Liver (tissue), 9 donors: ENCODE data around the gene ITGA8. TPM values are rescaled to one million over a fixed set of nuclear protein-coding genes. Genes with fewer than 3 reads are reported as not detected.

Experiments
- DNase-seq: peaks from one replicate; pipeline ENCODE4 v3.0.0-alpha.2; 2017; ENCODE audit warnings: low spot score
- H3K27ac ChIP-seq, 2 donors: one replicate each; pipeline ENCODE4 v1.7.0; 2013; ENCODE audit warnings: inconsistent platforms in 2 of 2, low read length in 2 of 2, control low read depth in 1 of 2, low read depth in 1 of 2, mild to moderate bottlenecking in 1 of 2
- H3K27me3 ChIP-seq, 4 donors: one replicate each; pipeline versions ENCODE4 v1.6.1 to v1.7.0; 2013; ENCODE audit warnings: low read length in 3 of 4, inconsistent platforms in 1 of 4, mild to moderate bottlenecking in 1 of 4, moderate library complexity in 1 of 4; ENCODE audit not compliant: control insufficient read depth in 4 of 4, insufficient read depth in 4 of 4
- H3K36me3 ChIP-seq, 4 donors: one replicate each; pipeline versions ENCODE4 v1.6.1 to v1.7.0; 2013; ENCODE audit warnings: low read length in 3 of 4, mild to moderate bottlenecking in 3 of 4, low read depth in 1 of 4, moderate library complexity in 1 of 4; ENCODE audit not compliant: control insufficient read depth in 4 of 4, insufficient read depth in 3 of 4
- H3K4me1 ChIP-seq, 4 donors: one replicate each; pipeline versions ENCODE4 v1.6.1 to v1.7.0; 2013; ENCODE audit warnings: low read length in 3 of 4, mild to moderate bottlenecking in 3 of 4, moderate library complexity in 1 of 4; ENCODE audit not compliant: control insufficient read depth in 4 of 4, insufficient read depth in 4 of 4
- H3K4me3 ChIP-seq, 3 donors: one replicate each; pipeline versions ENCODE4 v1.6.1 to v1.7.0; 2013; ENCODE audit warnings: low read length in 3 of 3, control low read depth in 1 of 3, low read depth in 1 of 3, mild to moderate bottlenecking in 1 of 3
- H3K9ac ChIP-seq, 2 donors: one replicate each; pipeline ENCODE4 v1.7.0; 2013; ENCODE audit warnings: low read length in 2 of 2, mild to moderate bottlenecking in 2 of 2, moderate library complexity in 2 of 2, control low read depth in 1 of 2, low read depth in 1 of 2
- H3K9me3 ChIP-seq, 4 donors: one replicate each; pipeline versions ENCODE4 v1.6.1 to v1.7.0; 2013; ENCODE audit warnings: low read length in 3 of 4; ENCODE audit not compliant: control insufficient read depth in 4 of 4
- ATF3 ChIP-seq: IDR thresholded peaks from 2 replicates; pipeline ENCODE4 v1.6.1; 2016; ENCODE audit warnings: antibody characterized with exemption
- CTCF ChIP-seq: fragments of 150-350 bp; IDR thresholded peaks from 2 replicates; pipeline ENCODE4 v1.5.1; 2017; ENCODE audit warnings: improper control_type of control experiment, low read depth, low read length; ENCODE audit not compliant: missing input control
- EGR1 ChIP-seq, 2 donors: IDR thresholded peaks; 2 replicates each; pipeline ENCODE4 v1.6.1; 2016 to 2018; ENCODE audit warnings: antibody characterized with exemption in 2 of 2, low read depth in 2 of 2
- FOXA1 ChIP-seq: IDR thresholded peaks from 2 replicates; pipeline ENCODE4 v1.6.1; 2016; ENCODE audit warnings: antibody characterized with exemption
- FOXA2 ChIP-seq: IDR thresholded peaks from 2 replicates; pipeline ENCODE4 v1.6.1; 2016; ENCODE audit warnings: antibody characterized with exemption
- GABPA ChIP-seq, 2 donors: IDR thresholded peaks in 1 of 2; conservative IDR thresholded peaks in 1 of 2; 2 replicates each; pipeline ENCODE4 v1.6.1; 2016; ENCODE audit warnings: antibody characterized with exemption in 2 of 2, mild to moderate bottlenecking in 1 of 2, moderate library complexity in 1 of 2
- HNF4A ChIP-seq, 2 donors: conservative IDR thresholded peaks; 2 replicates each; pipeline ENCODE4 v1.6.1; 2016; ENCODE audit warnings: antibody characterized with exemption in 2 of 2, mild to moderate bottlenecking in 2 of 2
- HNF4G ChIP-seq: IDR thresholded peaks from 2 replicates; pipeline ENCODE4 v1.6.1; 2016; ENCODE audit warnings: antibody characterized with exemption
- JUND ChIP-seq, 2 donors: IDR thresholded peaks; 2 replicates each; pipeline ENCODE4 v1.6.1; 2016; ENCODE audit warnings: antibody characterized with exemption in 2 of 2
- MAX ChIP-seq: IDR thresholded peaks from 2 replicates; pipeline ENCODE4 v1.6.1; 2016; ENCODE audit warnings: antibody characterized with exemption
- NR2F2 ChIP-seq: IDR thresholded peaks from 2 replicates; pipeline ENCODE4 v1.6.1; 2016; ENCODE audit warnings: antibody characterized with exemption
- RAD21 ChIP-seq, 2 donors: IDR thresholded peaks; 2 replicates each; pipeline ENCODE4 v1.6.1; 2016; ENCODE audit warnings: antibody characterized with exemption in 2 of 2, mild to moderate bottlenecking in 2 of 2
- REST ChIP-seq: IDR thresholded peaks from 2 replicates; pipeline ENCODE4 v1.6.1; 2016; ENCODE audit warnings: antibody characterized with exemption, mild to moderate bottlenecking
- RXRA ChIP-seq, 2 donors: IDR thresholded peaks; 2 replicates each; pipeline ENCODE4 v1.6.1; 2017 to 2018; ENCODE audit warnings: antibody characterized with exemption in 2 of 2, mild to moderate bottlenecking in 1 of 2
- SP1 ChIP-seq: IDR thresholded peaks from 2 replicates; pipeline ENCODE4 v1.6.1; 2018; ENCODE audit warnings: antibody characterized with exemption, mild to moderate bottlenecking
- TAF1 ChIP-seq: conservative IDR thresholded peaks from 2 replicates; pipeline ENCODE4 v1.6.1; 2016; ENCODE audit warnings: antibody characterized with exemption, mild to moderate bottlenecking
- YY1 ChIP-seq: IDR thresholded peaks from 2 replicates; pipeline ENCODE4 v1.6.1; 2016; ENCODE audit warnings: antibody characterized with exemption, mild to moderate bottlenecking
- ZBTB33 ChIP-seq: IDR thresholded peaks from 2 replicates; pipeline ENCODE4 v1.6.1; 2016; ENCODE audit warnings: antibody characterized with exemption
- WGBS: extraction: QIAGEN DNeasy Blood & Tissue Kit; methylation state at CpG from one replicate; pipeline ENCODE4 v1.1.7; 2013; 5-methylcytosine and 5-hydroxymethylcytosine counted together
- polyA plus RNA-seq, 2 donors: library from polyadenylated mRNA; stranded (reverse) in 1 of 2; unstranded in 1 of 2; fragments of 200-250 nt in 1 of 2; fragments of >200 nt in 1 of 2; fragmentation: Nextera tagmentation in 1 of 2; extraction: Ambion mirVana in 1 of 2; gene quantifications; one replicate each; pipeline versions ENCODE4 v1.2.1 to v1.2.3, GENCODE V29; 2013 to 2015
- total RNA-seq, 2 donors: library from RNA; depleted of rRNA; stranded (reverse); fragments of >200 nt; gene quantifications; one replicate each; pipeline ENCODE4 v1.2.3, GENCODE V29; 2014
- donor health status: healthy.
- donor health status: healthy.
- donor health status: healthy.
- donor health status: healthy.
- donor health status: healthy.

The ITGA8 gene
- total and polyA plus RNA-seq, 4 donors, result 0.06 to 1.0 (median 0.60) TPM

- no peak for TF ChIP-seq ZBTB33
- no peak for TF ChIP-seq GABPA (IDR thresholded peaks at IDR 0.05 in 1 of 2, conservative IDR thresholded peaks at IDR 0.05 in 1 of 2)
- no peak for TF ChIP-seq FOXA2
Measured at GRCh38 chr10:15541376-15541775, 178.3 kb downstream of the ITGA8 start (continued).

- H3K27ac ChIP-seq, result no peak overlapping the region
- no peak for DNase-seq
- TF ChIP-seq ZBTB33, result no peak
- no peak for TF ChIP-seq HNF4G
- no peak for TF ChIP-seq FOXA2
- TF ChIP-seq ATF3, result no peak
- TF ChIP-seq NR2F2, result no peak
- TF ChIP-seq CTCF, result no peak
- TF ChIP-seq MAX, result no peak
- TF ChIP-seq TAF1, result no peak
- TF ChIP-seq RXRA (IDR thresholded peaks at IDR 0.05), result no peak
- no peak for TF ChIP-seq EGR1 (IDR thresholded peaks at IDR 0.05; ENCODE audit: low read depth in 2 of 2)
- TF ChIP-seq FOXA1, result no peak
- TF ChIP-seq YY1, result no peak
- no peak for TF ChIP-seq HNF4A (conservative IDR thresholded peaks at IDR 0.05)
- no peak for TF ChIP-seq GABPA (IDR thresholded peaks at IDR 0.05 in 1 of 2, conservative IDR thresholded peaks at IDR 0.05 in 1 of 2)
- no peak for TF ChIP-seq RAD21 (IDR thresholded peaks at IDR 0.05)
- no peak for TF ChIP-seq REST
- TF ChIP-seq SP1, result no peak
- no peak for TF ChIP-seq JUND (IDR thresholded peaks at IDR 0.05)
- no peak overlapping the region for H3K4me3 ChIP-seq
- 61% methylated on average over 2 of the region's 2 CpGs for WGBS
- H3K4me1 ChIP-seq, result no peaks in the 10 kb centered on the region
- H3K36me3 ChIP-seq, result no peaks in the 10 kb centered on the region
- H3K27me3 ChIP-seq, result no peaks in the 10 kb centered on the region
- H3K9me3 ChIP-seq, result peaks cover 0 to 4% (median 3%) of the 10 kb centered on the region in 4 donors
- H3K9ac ChIP-seq, result no peak overlapping the region
Measured at GRCh38 chr10:15540727-15541126, 179.0 kb downstream of the ITGA8 start.
